Epithelial cell of proximal tubule (primary cell): ENCODE results near the gene MAPK9. TPM values are rescaled to one million over a fixed set of nuclear protein-coding genes. Genes with fewer than 3 reads are reported as not detected.

ENCODE experiments used
- DNase-seq: peaks from one replicate; pipeline ENCODE4 v3.0.0-alpha.2; 2011; ENCODE audit warnings: low read depth
- H3K4me3 ChIP-seq: 2 replicates; pipeline ENCODE4 v1.5.1; 2011; ENCODE audit warnings: low read depth, mild to moderate bottlenecking, low read length
- CTCF ChIP-seq: conservative IDR thresholded peaks from 2 replicates; pipeline ENCODE4 v1.5.1; 2012; ENCODE audit warnings: low read depth, mild to moderate bottlenecking, low read length
- total RNA-seq: library from RNA; depleted of rRNA; stranded (reverse); fragments of >200 nt; gene quantifications from 2 replicates; pipeline ENCODE4 v1.2.3, GENCODE V29; 2015

The MAPK9 gene
- total RNA-seq, 1 donor from 2014 or later: 22.0 TPM

- no peak for DNase-seq
- no peak overlapping the region for H3K4me3 ChIP-seq
- peak; percentile 38 for TF ChIP-seq CTCF
Measured at GRCh38 chr5:180201051-180201987, 90.6 kb downstream of the MAPK9 start.

GRCh38 chr5:180199390-180199789 is 92.5 kb downstream of the MAPK9 start:
- H3K4me3 ChIP-seq: no peak overlapping the region
- no peak for DNase-seq
- no peak for TF ChIP-seq CTCF

GRCh38 chr5:180198208-180198607 is 93.7 kb downstream of the MAPK9 start:
- DNase-seq: no peak
- TF ChIP-seq CTCF: no peak

GRCh38 chr5:180197016-180197702 is 94.7 kb downstream of the MAPK9 start:
- DNase-seq: no peak
- TF ChIP-seq CTCF: no peak
- H3K4me3 ChIP-seq: no peak overlapping the region

More at GRCh38 chr5:180198208-180198607, 93.7 kb downstream of the MAPK9 start:
- H3K4me3 ChIP-seq: no peak overlapping the region

GRCh38 chr5:180194410-180195345 is 97.2 kb downstream of the MAPK9 start:
- DNase-seq: no peak
- no peak for TF ChIP-seq CTCF
- no peak overlapping the region for H3K4me3 ChIP-seq

GRCh38 chr5:180193749-180194375 is 98.0 kb downstream of the MAPK9 start:
- no peak for DNase-seq
- TF ChIP-seq CTCF: no peak
- no peak overlapping the region for H3K4me3 ChIP-seq
